H9 (cell line): ENCODE data around the gene NCKAP5. TPM values are rescaled to one million over a fixed set of nuclear protein-coding genes. Genes with fewer than 3 reads are reported as not detected.
A peak's percentile ranks its signal among the peaks of the same experiment; 100 is the strongest.

Source experiments
- DNase-seq: peaks from one replicate; pipeline ENCODE4 v3.0.0-alpha.2; 2017
- H2AFZ ChIP-seq: one replicate; pipeline ENCODE4 v1.6.1; 2013; ENCODE audit warnings: mild to moderate bottlenecking, low read length, control low read depth, moderate library complexity
- H2AK5ac ChIP-seq: 2 replicates; pipeline ENCODE4 v1.6.1; 2013; ENCODE audit warnings: low read length, control low read depth, mixed read lengths; ENCODE audit not compliant: insufficient read length
- H2BK120ac ChIP-seq: one replicate; pipeline ENCODE4 v1.6.1; 2013; ENCODE audit warnings: low read depth, mild to moderate bottlenecking, low read length, control low read depth, inconsistent platforms; ENCODE audit not compliant: poor library complexity, severe bottlenecking
- H2BK12ac ChIP-seq: 2 replicates; pipeline ENCODE4 v1.6.1; 2013; ENCODE audit warnings: low read length, control low read depth, mixed read lengths, low read depth; ENCODE audit not compliant: insufficient read length
- H2BK15ac ChIP-seq: 2 replicates; pipeline ENCODE4 v1.6.1; 2013; ENCODE audit warnings: low read depth, low read length, control low read depth
- H2BK20ac ChIP-seq: one replicate; pipeline ENCODE4 v1.6.1; 2013; ENCODE audit warnings: low read depth, mild to moderate bottlenecking, low read length, control low read depth, inconsistent platforms; ENCODE audit not compliant: poor library complexity, severe bottlenecking
- H2BK5ac ChIP-seq: 2 replicates; pipeline ENCODE4 v1.6.1; 2013; ENCODE audit warnings: low read length, control low read depth, mixed read lengths; ENCODE audit not compliant: insufficient read length
- H3K14ac ChIP-seq: 2 replicates; pipeline ENCODE4 v1.6.1; 2013; ENCODE audit warnings: low read length, control low read depth; ENCODE audit not compliant: insufficient read depth
- H3K18ac ChIP-seq: 2 replicates; pipeline ENCODE4 v1.6.1; 2013; ENCODE audit warnings: low read depth, mild to moderate bottlenecking, mixed read lengths, low read length, control low read depth; ENCODE audit not compliant: insufficient read length
- H3K23ac ChIP-seq: 2 replicates; pipeline ENCODE4 v1.6.1; 2013; ENCODE audit warnings: low read length, control low read depth, mixed read lengths, low read depth; ENCODE audit not compliant: insufficient read length
- H3K23me2 ChIP-seq: 2 replicates; pipeline ENCODE4 v1.6.1; 2013; ENCODE audit warnings: low read depth, mild to moderate bottlenecking, mixed read lengths, low read length, control low read depth; ENCODE audit not compliant: insufficient read length, poor library complexity, severe bottlenecking
- H3K27ac ChIP-seq: 2 replicates; pipeline ENCODE4 v1.5.1; 2013; ENCODE audit warnings: low read length, control low read depth, mixed read lengths, low read depth; ENCODE audit not compliant: insufficient read length
- H3K27me3 ChIP-seq: 2 replicates; pipeline ENCODE4 v1.6.1; 2013; ENCODE audit warnings: low read length, control low read depth, inconsistent platforms; ENCODE audit not compliant: insufficient read depth
- H3K4ac ChIP-seq: 2 replicates; pipeline ENCODE4 v1.6.1; 2013; ENCODE audit warnings: low read depth, mild to moderate bottlenecking, control low read depth, inconsistent platforms, low read length, moderate library complexity
- H3K4me1 ChIP-seq: 2 replicates; pipeline ENCODE4 v1.6.1; 2013; ENCODE audit warnings: low read length, control low read depth, inconsistent platforms; ENCODE audit not compliant: insufficient read depth
- H3K4me2 ChIP-seq: 2 replicates; pipeline ENCODE4 v1.6.1; 2013; ENCODE audit warnings: low read length, control low read depth, mixed read lengths; ENCODE audit not compliant: insufficient read length, insufficient read depth
- H3K56ac ChIP-seq: 2 replicates; pipeline ENCODE4 v1.6.1; 2013; ENCODE audit warnings: low read depth, mild to moderate bottlenecking, mixed read lengths, low read length, control low read depth; ENCODE audit not compliant: insufficient read length
- H3K79me1 ChIP-seq: 2 replicates; pipeline ENCODE4 v1.6.1; 2013; ENCODE audit warnings: low read depth, mild to moderate bottlenecking, moderate library complexity, low read length, control low read depth, inconsistent platforms; ENCODE audit not compliant: insufficient read depth, poor library complexity, severe bottlenecking
- H3K79me2 ChIP-seq: 2 replicates; pipeline ENCODE4 v1.6.1; 2013; ENCODE audit warnings: low read length, control low read depth, inconsistent platforms; ENCODE audit not compliant: insufficient read depth
- H3K9ac ChIP-seq: 2 replicates; pipeline ENCODE4 v1.6.1; 2013; ENCODE audit warnings: low read length, control low read depth, mixed read lengths; ENCODE audit not compliant: insufficient read length; ENCODE audit errors: extremely low read depth
- H3K9me3 ChIP-seq: one replicate; pipeline ENCODE4 v1.6.1; 2013; ENCODE audit warnings: low read depth, low read length, inconsistent platforms; ENCODE audit not compliant: control insufficient read depth
- H3T11ph ChIP-seq: one replicate; pipeline ENCODE4 v1.6.1; 2013; ENCODE audit warnings: mild to moderate bottlenecking, low read length, control low read depth, inconsistent platforms
- H4K20me1 ChIP-seq: one replicate; pipeline ENCODE4 v1.6.1; 2013; ENCODE audit not compliant: control insufficient read depth, insufficient read length, insufficient read depth
- H4K5ac ChIP-seq: 2 replicates; pipeline ENCODE4 v1.6.1; 2013; ENCODE audit warnings: low read depth, mild to moderate bottlenecking, mixed read lengths, low read length, control low read depth; ENCODE audit not compliant: insufficient read length
- H4K8ac ChIP-seq: replicated peaks from 2 replicates; pipeline ENCODE4 v1.6.1; 2013; ENCODE audit warnings: low read length, control low read depth, mixed read lengths, low read depth; ENCODE audit not compliant: insufficient read length
- H4K91ac ChIP-seq: 2 replicates; pipeline ENCODE4 v1.6.1; 2013; ENCODE audit warnings: low read depth, mild to moderate bottlenecking, moderate library complexity, mixed read lengths, low read length, control low read depth; ENCODE audit not compliant: insufficient read length
- H3K27ac Mint-ChIP-seq, 3 experiments: 2 replicates in 2 of 3; 3 replicates in 1 of 3; pipeline ENCODE4 v1.8.0; 2020 to 2021; ENCODE audit warnings: mixed read lengths in 3 of 3, mild to moderate bottlenecking in 1 of 3, moderate library complexity in 1 of 3
- H3K27me3 Mint-ChIP-seq: 2 replicates; pipeline ENCODE4 v1.8.0; 2021; ENCODE audit warnings: low read depth, mild to moderate bottlenecking, moderate library complexity, mixed read lengths
- H3K36me3 Mint-ChIP-seq, 3 experiments: 2 replicates in 2 of 3; 3 replicates in 1 of 3; pipeline ENCODE4 v1.8.0; 2020 to 2021; ENCODE audit warnings: low read depth in 3 of 3, mixed read lengths in 3 of 3; ENCODE audit not compliant: insufficient read depth in 1 of 3
- H3K4me1 Mint-ChIP-seq, 2 experiments: 2 replicates each; pipeline ENCODE4 v1.8.0; 2020; ENCODE audit warnings: mixed read lengths in 2 of 2
- H3K4me3 Mint-ChIP-seq, 2 experiments: 2 replicates in 1 of 2; 3 replicates in 1 of 2; pipeline ENCODE4 v1.8.0; 2020 to 2021; ENCODE audit warnings: mild to moderate bottlenecking in 2 of 2, mixed read lengths in 2 of 2, moderate library complexity in 1 of 2
- H3K9me3 Mint-ChIP-seq, 2 experiments: 2 replicates in 1 of 2; 3 replicates in 1 of 2; pipeline ENCODE4 v1.8.0; 2020; ENCODE audit warnings: mild to moderate bottlenecking in 2 of 2, mixed read lengths in 2 of 2, moderate library complexity in 1 of 2
- WGBS: extraction: QIAGEN DNeasy Blood & Tissue Kit; methylation state at CpG from one replicate; pipeline ENCODE4 v1.1.7; 2013; ENCODE audit warnings: missing lambda C conversion rate, low lambda C conversion rate, mixed read lengths; ENCODE audit not compliant: insufficient read length; ENCODE audit errors: extremely low coverage; 5-methylcytosine and 5-hydroxymethylcytosine counted together
- total RNA-seq: library from RNA; stranded (reverse); gene quantifications from 2 replicates; pipeline ENCODE4 v1.2.1, GENCODE V29; 2021
- TF ChIP-seq, protein P1 (sequence below): fragments of 200-600 bp; sonication (generic); conservative IDR thresholded peaks from 3 replicates; pipeline ENCODE4 v1.8.0; 2021; ENCODE audit warnings: antibody characterized with exemption, mild to moderate bottlenecking

NCKAP5 gene
- total RNA-seq, 1 experiment from 2014 or later = 0.26 TPM

- Mint-ChIP-seq H3K36me3 (no peaks in the 10 kb centered on the region), H3K27me3 (no peaks in the 10 kb centered on the region), H3K4me3 (no peak overlapping the region), H3K4me1 (peaks cover 5 to 8% of the 10 kb centered on the region in 2 experiments; a peak in 3 of 4 replicates), H3K27ac (peak overlapping the region in 1 of 3 experiments; percentile 45; a peak in 1 of 7 replicates), H3K9me3 (no peaks in the 10 kb centered on the region)
- no peak for DNase-seq
- Histone ChIP-seq H3K23me2 (no peaks in the 10 kb centered on the region), H3K14ac (no peak overlapping the region), H3K27ac (no peak overlapping the region), H3K56ac (no peak overlapping the region), H4K5ac (no peak overlapping the region), H4K91ac (no peak overlapping the region), H2BK12ac (no peak overlapping the region), H2BK15ac (no peak overlapping the region), H3K18ac (no peak overlapping the region), H3K79me1 (no peaks in the 10 kb centered on the region), H2BK20ac (no peak overlapping the region), H2AK5ac (no peak overlapping the region), H2AFZ (no peak overlapping the region), H3K4me1 (no peaks in the 10 kb centered on the region), H3K4me2 (no peak overlapping the region), H4K20me1 (no peaks in the 10 kb centered on the region), H3K79me2 (no peaks in the 10 kb centered on the region), H4K8ac (no peak overlapping the region), H3K4ac (no peak overlapping the region), H3T11ph (no peak overlapping the region), H3K27me3 (no peaks in the 10 kb centered on the region), H3K23ac (no peak overlapping the region), H2BK120ac (no peak overlapping the region), H2BK5ac (no peak overlapping the region), H3K9me3 (no peaks in the 10 kb centered on the region), H3K9ac (no peak overlapping the region)
- no CpG with 5 or more reads among the region's 4 CpGs for WGBS
- TF ChIP-seq, protein P1, sequence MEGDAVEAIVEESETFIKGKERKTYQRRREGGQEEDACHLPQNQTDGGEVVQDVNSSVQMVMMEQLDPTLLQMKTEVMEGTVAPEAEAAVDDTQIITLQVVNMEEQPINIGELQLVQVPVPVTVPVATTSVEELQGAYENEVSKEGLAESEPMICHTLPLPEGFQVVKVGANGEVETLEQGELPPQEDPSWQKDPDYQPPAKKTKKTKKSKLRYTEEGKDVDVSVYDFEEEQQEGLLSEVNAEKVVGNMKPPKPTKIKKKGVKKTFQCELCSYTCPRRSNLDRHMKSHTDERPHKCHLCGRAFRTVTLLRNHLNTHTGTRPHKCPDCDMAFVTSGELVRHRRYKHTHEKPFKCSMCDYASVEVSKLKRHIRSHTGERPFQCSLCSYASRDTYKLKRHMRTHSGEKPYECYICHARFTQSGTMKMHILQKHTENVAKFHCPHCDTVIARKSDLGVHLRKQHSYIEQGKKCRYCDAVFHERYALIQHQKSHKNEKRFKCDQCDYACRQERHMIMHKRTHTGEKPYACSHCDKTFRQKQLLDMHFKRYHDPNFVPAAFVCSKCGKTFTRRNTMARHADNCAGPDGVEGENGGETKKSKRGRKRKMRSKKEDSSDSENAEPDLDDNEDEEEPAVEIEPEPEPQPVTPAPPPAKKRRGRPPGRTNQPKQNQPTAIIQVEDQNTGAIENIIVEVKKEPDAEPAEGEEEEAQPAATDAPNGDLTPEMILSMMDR = no peak
These were observed 598.8 kb downstream of the NCKAP5 start for GRCh38 chr2:132969371-132969985.
